Neutrophil (primary cell): Measurements from ENCODE around the gene PGF.
"Not testable (repeated sequence)": the region's sequence is repeated elsewhere in the genome, so short reads cannot be mapped to it uniquely, and the experiment has no call there.

ENCODE experiments used
- H3K27ac ChIP-seq: fragments of 200-600 bp; sonication (generic); 2 replicates; pipeline ENCODE4 v1.5.1; 2016; ENCODE audit warnings: mild to moderate bottlenecking, moderate library complexity
- H3K27me3 ChIP-seq: fragments of 200-600 bp; sonication (generic); 2 replicates; pipeline ENCODE4 v1.6.0; 2016; ENCODE audit warnings: mild to moderate bottlenecking
- H3K36me3 ChIP-seq: fragments of 200-600 bp; sonication (generic); 2 replicates; pipeline ENCODE4 v1.5.1; 2017
- H3K4me1 ChIP-seq, 2 experiments: fragments of 200-600 bp in 1 of 2; sonication (generic) in 1 of 2; 1 replicate in 1 of 2; 2 replicates in 1 of 2; pipeline versions ENCODE4 v1.5.1 to v1.6.1; 2013 to 2016; ENCODE audit warnings: low read depth in 1 of 2, low read length in 1 of 2, mild to moderate bottlenecking in 1 of 2, moderate library complexity in 1 of 2; ENCODE audit not compliant: control insufficient read depth in 1 of 2, insufficient read depth in 1 of 2
- H3K4me3 ChIP-seq, 2 experiments: fragments of 200-600 bp in 1 of 2; sonication (generic) in 1 of 2; 1 replicate in 1 of 2; 2 replicates in 1 of 2; pipeline ENCODE4 v1.5.1; 2013 to 2016; ENCODE audit warnings: low read depth in 1 of 2, low read length in 1 of 2, mild to moderate bottlenecking in 1 of 2, moderate library complexity in 1 of 2
- H3K9me3 ChIP-seq: fragments of 200-600 bp; sonication (generic); 2 replicates; pipeline ENCODE4 v1.5.1; 2016
- TF ChIP-seq, protein P1 (sequence below): fragments of 200-600 bp; sonication (generic); IDR thresholded peaks from 2 replicates; pipeline ENCODE4 v1.5.1; 2016; ENCODE audit warnings: antibody characterized with exemption

PGF gene

GRCh38 chr14:75001261-75001660, 45.9 kb upstream of the PGF start:
- Histone ChIP-seq H3K9me3 (no peaks in the 10 kb centered on the region), H3K36me3 (peaks cover 10% of the 10 kb centered on the region), H3K4me1 (peaks cover 18 to 22% of the 10 kb centered on the region in 2 experiments), H3K27ac (no peak overlapping the region), H3K4me3 (no peak overlapping the region), H3K27me3 (no peaks in the 10 kb centered on the region)
- TF ChIP-seq, protein P1, sequence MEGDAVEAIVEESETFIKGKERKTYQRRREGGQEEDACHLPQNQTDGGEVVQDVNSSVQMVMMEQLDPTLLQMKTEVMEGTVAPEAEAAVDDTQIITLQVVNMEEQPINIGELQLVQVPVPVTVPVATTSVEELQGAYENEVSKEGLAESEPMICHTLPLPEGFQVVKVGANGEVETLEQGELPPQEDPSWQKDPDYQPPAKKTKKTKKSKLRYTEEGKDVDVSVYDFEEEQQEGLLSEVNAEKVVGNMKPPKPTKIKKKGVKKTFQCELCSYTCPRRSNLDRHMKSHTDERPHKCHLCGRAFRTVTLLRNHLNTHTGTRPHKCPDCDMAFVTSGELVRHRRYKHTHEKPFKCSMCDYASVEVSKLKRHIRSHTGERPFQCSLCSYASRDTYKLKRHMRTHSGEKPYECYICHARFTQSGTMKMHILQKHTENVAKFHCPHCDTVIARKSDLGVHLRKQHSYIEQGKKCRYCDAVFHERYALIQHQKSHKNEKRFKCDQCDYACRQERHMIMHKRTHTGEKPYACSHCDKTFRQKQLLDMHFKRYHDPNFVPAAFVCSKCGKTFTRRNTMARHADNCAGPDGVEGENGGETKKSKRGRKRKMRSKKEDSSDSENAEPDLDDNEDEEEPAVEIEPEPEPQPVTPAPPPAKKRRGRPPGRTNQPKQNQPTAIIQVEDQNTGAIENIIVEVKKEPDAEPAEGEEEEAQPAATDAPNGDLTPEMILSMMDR = no peak

GRCh38 chr14:74995781-74996180, 40.4 kb upstream of the PGF start:
- not testable (repeated sequence) for H3K9me3 ChIP-seq, H3K4me3 ChIP-seq, H3K4me1 ChIP-seq, H3K27me3 ChIP-seq, H3K36me3 ChIP-seq, H3K27ac ChIP-seq

DNA sequence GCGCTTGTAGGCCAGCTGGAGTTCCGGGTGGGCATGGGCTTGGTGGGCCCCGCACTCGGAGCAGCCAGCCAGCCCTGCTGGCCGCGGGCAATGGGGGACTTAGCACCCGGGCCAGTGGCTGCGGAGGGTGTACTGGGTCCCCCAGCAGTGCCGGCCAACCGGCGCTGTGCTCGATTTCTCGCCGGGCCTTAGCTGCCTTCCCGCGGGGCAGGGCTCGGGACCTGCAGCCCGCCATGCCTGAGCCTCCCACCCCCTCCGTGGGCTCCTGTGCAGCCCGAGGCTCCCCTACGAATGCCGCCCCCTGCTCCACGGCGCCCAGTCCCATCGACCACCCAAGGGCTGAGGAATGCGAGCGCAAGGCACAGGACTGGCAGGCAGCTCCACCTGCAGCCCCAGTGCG, 38.8 kb upstream of the PGF start:
- H3K27me3 ChIP-seq, H3K36me3 ChIP-seq, H3K9me3 ChIP-seq, H3K27ac ChIP-seq, H3K4me3 ChIP-seq: not testable (repeated sequence)
- peaks cover 8 to 16% of the 10 kb centered on the region in 2 experiments for H3K4me1 ChIP-seq

- no peaks in the 10 kb centered on the region for H3K27me3 ChIP-seq
- H3K4me3 ChIP-seq = no peak overlapping the region
- H3K36me3 ChIP-seq = no peaks in the 10 kb centered on the region
- H3K9me3 ChIP-seq = no peaks in the 10 kb centered on the region
- peak overlapping the region; percentile 3 for H3K27ac ChIP-seq
- TF ChIP-seq, protein P1 = no peak
- peaks cover 8 to 21% of the 10 kb centered on the region in 2 experiments for H3K4me1 ChIP-seq
Measured at GRCh38 chr14:74988993-74989392, 33.6 kb upstream of the PGF start.

DNA sequence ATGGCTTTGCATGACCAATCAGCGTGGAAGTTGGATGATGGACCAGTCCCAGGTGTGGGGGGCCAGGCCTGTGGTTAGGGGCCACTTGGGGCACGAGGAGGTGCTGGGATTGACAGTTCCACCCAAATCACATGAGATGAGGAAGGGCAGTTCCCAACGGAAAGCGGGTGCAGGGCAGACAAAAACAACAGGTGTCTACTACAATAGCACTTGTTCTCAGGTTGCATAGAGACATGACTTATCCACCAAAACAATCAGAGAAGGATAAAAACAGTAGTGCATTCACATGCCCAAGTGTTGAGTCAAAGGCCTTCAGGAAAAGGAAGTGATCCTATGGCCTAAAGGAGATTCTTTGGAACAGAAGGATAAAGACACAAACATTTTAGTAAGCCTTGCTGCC, 32.7 kb upstream of the PGF start:
- no peaks in the 10 kb centered on the region for H3K9me3 ChIP-seq
- no peak overlapping the region for H3K4me3 ChIP-seq
- H3K27me3 ChIP-seq = no peaks in the 10 kb centered on the region
- no peak overlapping the region for H3K27ac ChIP-seq
- no peaks in the 10 kb centered on the region for H3K36me3 ChIP-seq
- peaks cover 8 to 27% of the 10 kb centered on the region in 2 experiments for H3K4me1 ChIP-seq
- TF ChIP-seq, protein P1 = no peak

- Histone ChIP-seq H3K9me3 (no peaks in the 10 kb centered on the region), H3K4me3 (no peak overlapping the region), H3K27ac (no peak overlapping the region), H3K27me3 (no peaks in the 10 kb centered on the region), H3K36me3 (no peaks in the 10 kb centered on the region), H3K4me1 (peaks cover 8 to 34% of the 10 kb centered on the region in 2 experiments)
- TF ChIP-seq, protein P1 = no peak
Measured at GRCh38 chr14:74985806-74986205, 30.4 kb upstream of the PGF start.

GRCh38 chr14:74985028-74985310, 29.6 kb upstream of the PGF start:
- Histone ChIP-seq H3K4me3 (no peak overlapping the region), H3K36me3 (no peaks in the 10 kb centered on the region), H3K27me3 (no peaks in the 10 kb centered on the region), H3K9me3 (no peaks in the 10 kb centered on the region), H3K27ac (no peak overlapping the region), H3K4me1 (peaks cover 3 to 26% of the 10 kb centered on the region in 2 experiments)
- TF ChIP-seq, protein P1 = no peak
